ENCODE measurements around the gene STPG3. TPM values are rescaled to one million over a fixed set of nuclear protein-coding genes. Genes with fewer than 3 reads are reported as not detected.
A peak's percentile ranks its signal among the peaks of the same experiment; 100 is the strongest.

STPG3 gene
- total and polyA plus RNA-seq, 2 of the 13 experiments (the other 11 are each of a cell fraction or from before 2014, with no cell fraction given): not detected

GRCh38 chr9:137253717-137254623, 2.9 kb downstream of the STPG3 start (continued):
- TF ChIP-seq SPEN (CRISPR knock-in tag; IDR thresholded peaks at IDR 0.05; ENCODE audit: low read depth): peak; percentile 8; the same call in 1 of the 2 replicates
- no peak for TF ChIP-seq CERS6 (CRISPR knock-in tag; IDR thresholded peaks at IDR 0.05)
- TF ChIP-seq ZNF24 (IDR thresholded peaks at IDR 0.05): no peak
- TF ChIP-seq, protein P1, sequence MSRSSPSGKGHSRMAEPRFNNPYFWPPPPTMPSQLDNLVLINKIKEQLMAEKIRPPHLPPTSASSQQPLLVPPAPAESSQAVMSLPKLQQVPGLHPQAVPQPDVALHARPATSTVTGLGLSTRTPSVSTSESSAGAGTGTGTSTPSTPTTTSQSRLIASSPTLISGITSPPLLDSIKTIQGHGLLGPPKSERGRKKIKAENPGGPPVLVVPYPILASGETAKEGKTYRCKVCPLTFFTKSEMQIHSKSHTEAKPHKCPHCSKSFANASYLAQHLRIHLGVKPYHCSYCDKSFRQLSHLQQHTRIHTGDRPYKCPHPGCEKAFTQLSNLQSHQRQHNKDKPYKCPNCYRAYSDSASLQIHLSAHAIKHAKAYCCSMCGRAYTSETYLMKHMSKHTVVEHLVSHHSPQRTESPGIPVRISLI (CRISPR knock-in tag; IDR thresholded peaks at IDR 0.05; ENCODE audit: borderline replicate concordance): no peak
- peak; percentile 57 for TF ChIP-seq HNF4A (CRISPR knock-in tag; IDR thresholded peaks at IDR 0.05)
- TF ChIP-seq KAT8 (CRISPR knock-in tag; IDR thresholded peaks at IDR 0.05): no peak
- peak; percentile 44; the same call in 1 of the 2 replicates for TF ChIP-seq ZBTB33 (CRISPR knock-in tag; IDR thresholded peaks at IDR 0.05)
- TF ChIP-seq ZNF674 (CRISPR knock-in tag; IDR thresholded peaks at IDR 0.05; ENCODE audit: low read depth): no peak
- TF ChIP-seq ASH2L (IDR thresholded peaks at IDR 0.05; ENCODE audit: insufficient read length, low read depth, low read length): no peak
- peak; percentile 29; the same call in 1 of the 2 replicates for TF ChIP-seq ZNF768 (CRISPR knock-in tag; IDR thresholded peaks at IDR 0.05)
- no peak for TF ChIP-seq ZSCAN20 (CRISPR knock-in tag; IDR thresholded peaks at IDR 0.05; ENCODE audit: borderline replicate concordance)
- TF ChIP-seq, protein P2, sequence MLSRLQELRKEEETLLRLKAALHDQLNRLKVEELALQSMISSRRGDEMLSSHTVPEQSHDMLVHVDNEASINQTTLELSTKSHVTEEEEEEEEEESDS (CRISPR knock-in tag; IDR thresholded peaks at IDR 0.05; ENCODE audit: borderline replicate concordance): no peak
- no peak for TF ChIP-seq NONO (IDR thresholded peaks at IDR 0.05)
- TF ChIP-seq NONO (CRISPR knock-in tag; conservative IDR thresholded peaks at IDR 0.05): peak; percentile 31; the same call in 1 of the 2 replicates
- no peak for TF ChIP-seq DMAP1 (CRISPR knock-in tag; IDR thresholded peaks at IDR 0.05)
- TF ChIP-seq HIVEP1 (CRISPR knock-in tag; IDR thresholded peaks at IDR 0.05): peak; percentile 74; the same call in 1 of the 2 replicates
- no peak for TF ChIP-seq SYNCRIP (IDR thresholded peaks at IDR 0.05; ENCODE audit: insufficient read depth, low read depth, low read length)
- TF ChIP-seq, protein P3, sequence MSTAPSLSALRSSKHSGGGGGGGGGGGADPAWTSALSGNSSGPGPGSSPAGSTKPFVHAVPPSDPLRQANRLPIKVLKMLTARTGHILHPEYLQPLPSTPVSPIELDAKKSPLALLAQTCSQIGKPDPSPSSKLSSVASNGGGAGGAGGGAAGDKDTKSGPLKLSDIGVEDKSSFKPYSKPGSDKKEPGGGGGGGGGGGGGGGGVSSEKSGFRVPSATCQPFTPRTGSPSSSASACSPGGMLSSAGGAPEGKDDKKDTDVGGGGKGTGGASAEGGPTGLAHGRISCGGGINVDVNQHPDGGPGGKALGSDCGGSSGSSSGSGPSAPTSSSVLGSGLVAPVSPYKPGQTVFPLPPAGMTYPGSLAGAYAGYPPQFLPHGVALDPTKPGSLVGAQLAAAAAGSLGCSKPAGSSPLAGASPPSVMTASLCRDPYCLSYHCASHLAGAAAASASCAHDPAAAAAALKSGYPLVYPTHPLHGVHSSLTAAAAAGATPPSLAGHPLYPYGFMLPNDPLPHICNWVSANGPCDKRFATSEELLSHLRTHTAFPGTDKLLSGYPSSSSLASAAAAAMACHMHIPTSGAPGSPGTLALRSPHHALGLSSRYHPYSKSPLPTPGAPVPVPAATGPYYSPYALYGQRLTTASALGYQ (CRISPR knock-in tag; IDR thresholded peaks at IDR 0.05): no peak
- TF ChIP-seq BORCS8-MEF2B (CRISPR knock-in tag; IDR thresholded peaks at IDR 0.05): no peak
- TF ChIP-seq CHD2 (IDR thresholded peaks at IDR 0.05; ENCODE audit: low read depth, low read length): no peak
- TF ChIP-seq ZNF230 (CRISPR knock-in tag; IDR thresholded peaks at IDR 0.05): no peak
- TF ChIP-seq FOXO1 (CRISPR knock-in tag; IDR thresholded peaks at IDR 0.05): no peak
- TF ChIP-seq KDM2A (CRISPR knock-in tag; IDR thresholded peaks at IDR 0.05; ENCODE audit: borderline replicate concordance, low read depth): no peak; the same call in 1 of the 2 replicates

Data from HepG2 (cell line).